GM23338 (cell line): ENCODE data around the gene XKR8.

Experiments
- CREB1 ChIP-seq: fragments of 250-450 bp; sonication (Bioruptor Pico); IDR thresholded peaks from 2 replicates; pipeline ENCODE4 v1.5.0; 2020; ENCODE audit warnings: low read depth, mild to moderate bottlenecking, moderate library complexity
- EZH2phosphoT487 ChIP-seq: fragments of 200-600 bp; sonication (generic); IDR thresholded peaks from one replicate; pipeline ENCODE4 v1.8.1; 2018; ENCODE audit warnings: antibody characterized with exemption; ENCODE audit not compliant: unreplicated experiment
- POLR2AphosphoS5 ChIP-seq: IDR thresholded peaks from 2 replicates; pipeline ENCODE4 v1.6.1; 2016; ENCODE audit warnings: antibody characterized with exemption, low read depth
- STAT1 ChIP-seq: IDR thresholded peaks from one replicate; pipeline ENCODE4 v1.6.1; 2016; ENCODE audit warnings: antibody characterized with exemption; ENCODE audit not compliant: unreplicated experiment
- TF ChIP-seq, protein P1 (sequence below), 2 experiments: fragments of 200-600 bp in 1 of 2; sonication (generic) in 1 of 2; conservative IDR thresholded peaks; 2 replicates each; pipeline versions ENCODE4 v1.5.1 to v1.6.1; 2016 to 2017; ENCODE audit warnings: antibody characterized with exemption in 2 of 2, low read depth in 2 of 2, mild to moderate bottlenecking in 2 of 2, moderate library complexity in 1 of 2
- TF ChIP-seq, protein P2 (sequence below): IDR thresholded peaks from one replicate; pipeline ENCODE4 v1.6.1; 2018; ENCODE audit warnings: antibody characterized with exemption; ENCODE audit not compliant: unreplicated experiment

DNA sequence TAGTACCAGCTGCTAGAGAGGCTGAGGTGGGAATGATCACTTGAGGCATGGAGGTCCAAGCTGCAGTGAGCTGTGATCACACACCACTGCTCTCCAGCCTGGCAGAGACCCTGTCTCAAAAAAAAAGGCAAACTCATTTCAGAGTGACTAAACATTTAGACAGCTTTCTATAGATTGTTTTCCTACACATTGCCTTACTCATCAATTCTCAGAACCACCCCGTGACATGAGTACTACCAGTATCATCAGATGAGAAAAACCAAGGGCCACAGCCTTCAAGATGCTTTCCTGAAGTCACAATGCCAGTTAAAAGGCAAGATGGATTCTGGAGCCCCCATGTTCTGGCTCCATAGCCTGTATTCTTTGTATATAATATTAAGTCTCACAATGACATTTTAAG, 47.3 kb upstream of the XKR8 start:
- TF ChIP-seq, protein P1, sequence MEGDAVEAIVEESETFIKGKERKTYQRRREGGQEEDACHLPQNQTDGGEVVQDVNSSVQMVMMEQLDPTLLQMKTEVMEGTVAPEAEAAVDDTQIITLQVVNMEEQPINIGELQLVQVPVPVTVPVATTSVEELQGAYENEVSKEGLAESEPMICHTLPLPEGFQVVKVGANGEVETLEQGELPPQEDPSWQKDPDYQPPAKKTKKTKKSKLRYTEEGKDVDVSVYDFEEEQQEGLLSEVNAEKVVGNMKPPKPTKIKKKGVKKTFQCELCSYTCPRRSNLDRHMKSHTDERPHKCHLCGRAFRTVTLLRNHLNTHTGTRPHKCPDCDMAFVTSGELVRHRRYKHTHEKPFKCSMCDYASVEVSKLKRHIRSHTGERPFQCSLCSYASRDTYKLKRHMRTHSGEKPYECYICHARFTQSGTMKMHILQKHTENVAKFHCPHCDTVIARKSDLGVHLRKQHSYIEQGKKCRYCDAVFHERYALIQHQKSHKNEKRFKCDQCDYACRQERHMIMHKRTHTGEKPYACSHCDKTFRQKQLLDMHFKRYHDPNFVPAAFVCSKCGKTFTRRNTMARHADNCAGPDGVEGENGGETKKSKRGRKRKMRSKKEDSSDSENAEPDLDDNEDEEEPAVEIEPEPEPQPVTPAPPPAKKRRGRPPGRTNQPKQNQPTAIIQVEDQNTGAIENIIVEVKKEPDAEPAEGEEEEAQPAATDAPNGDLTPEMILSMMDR (conservative IDR thresholded peaks at IDR 0.05; ENCODE audit: low read depth in 2 of 2) = no peak
- TF ChIP-seq POLR2AphosphoS5 (no peak), EZH2phosphoT487 (no peak), CREB1 (CRISPR knock-in tag) (no peak), STAT1 (no peak)
- TF ChIP-seq, protein P2, sequence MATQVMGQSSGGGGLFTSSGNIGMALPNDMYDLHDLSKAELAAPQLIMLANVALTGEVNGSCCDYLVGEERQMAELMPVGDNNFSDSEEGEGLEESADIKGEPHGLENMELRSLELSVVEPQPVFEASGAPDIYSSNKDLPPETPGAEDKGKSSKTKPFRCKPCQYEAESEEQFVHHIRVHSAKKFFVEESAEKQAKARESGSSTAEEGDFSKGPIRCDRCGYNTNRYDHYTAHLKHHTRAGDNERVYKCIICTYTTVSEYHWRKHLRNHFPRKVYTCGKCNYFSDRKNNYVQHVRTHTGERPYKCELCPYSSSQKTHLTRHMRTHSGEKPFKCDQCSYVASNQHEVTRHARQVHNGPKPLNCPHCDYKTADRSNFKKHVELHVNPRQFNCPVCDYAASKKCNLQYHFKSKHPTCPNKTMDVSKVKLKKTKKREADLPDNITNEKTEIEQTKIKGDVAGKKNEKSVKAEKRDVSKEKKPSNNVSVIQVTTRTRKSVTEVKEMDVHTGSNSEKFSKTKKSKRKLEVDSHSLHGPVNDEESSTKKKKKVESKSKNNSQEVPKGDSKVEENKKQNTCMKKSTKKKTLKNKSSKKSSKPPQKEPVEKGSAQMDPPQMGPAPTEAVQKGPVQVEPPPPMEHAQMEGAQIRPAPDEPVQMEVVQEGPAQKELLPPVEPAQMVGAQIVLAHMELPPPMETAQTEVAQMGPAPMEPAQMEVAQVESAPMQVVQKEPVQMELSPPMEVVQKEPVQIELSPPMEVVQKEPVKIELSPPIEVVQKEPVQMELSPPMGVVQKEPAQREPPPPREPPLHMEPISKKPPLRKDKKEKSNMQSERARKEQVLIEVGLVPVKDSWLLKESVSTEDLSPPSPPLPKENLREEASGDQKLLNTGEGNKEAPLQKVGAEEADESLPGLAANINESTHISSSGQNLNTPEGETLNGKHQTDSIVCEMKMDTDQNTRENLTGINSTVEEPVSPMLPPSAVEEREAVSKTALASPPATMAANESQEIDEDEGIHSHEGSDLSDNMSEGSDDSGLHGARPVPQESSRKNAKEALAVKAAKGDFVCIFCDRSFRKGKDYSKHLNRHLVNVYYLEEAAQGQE = no peak
